OCI-LY3 (cell line): ENCODE measurements around the gene MTFR1L.

Source experiments
- CTCF ChIP-seq: fragments of 200-600, 300-600 bp; sonication (generic); IDR thresholded peaks from 2 replicates; pipeline ENCODE4 v1.5.1; 2014; ENCODE audit warnings: antibody characterized with exemption, low read length, low read depth
- EZH2phosphoT487 ChIP-seq: fragments of 200-600 bp; shearing (Covaris generic); IDR thresholded peaks from 2 replicates; pipeline ENCODE4 v1.6.1; 2018; ENCODE audit warnings: antibody characterized with exemption, mixed run types, low read depth

GRCh38 chr1:25821630-25822091 lies 1.9 kb downstream of the MTFR1L start:
- TF ChIP-seq CTCF (no peak), EZH2phosphoT487 (no peak)
